Measurements from ENCODE around the gene ANKRD29. TPM values are rescaled to one million over a fixed set of nuclear protein-coding genes. Genes with fewer than 3 reads are reported as not detected.

Gene ANKRD29
- total RNA-seq, 2 experiments from 2014 or later: not detected

GRCh38 chr18:23694637-23695430 is 32.1 kb upstream of the ANKRD29 start:
- H3K4me1 Mint-ChIP-seq (ENCODE audit: low read depth): no peaks in the 10 kb centered on the region
- DNase-seq: no peak
- H3K9me3 Mint-ChIP-seq: no peaks in the 10 kb centered on the region
- no peak overlapping the region for H3K4me3 Mint-ChIP-seq
- ATAC-seq: no peak
- intact Hi-C loops (cut with micrococcal nuclease): no loop called here
- POLR2A ChIA-PET: interaction anchor here (1.5 kb wide), 1 partner anchor 25 kb away, joined by 3 read pairs; no protein-coding TSS in a partner anchor
- no peak overlapping the region for H3K27ac Mint-ChIP-seq
- CTCF ChIA-PET: interaction anchor here (1.1 to 1.4 kb wide), 2 partner anchors 9 to 68 kb away, joined by 3 to 4 read pairs; no protein-coding TSS in a partner anchor
- H3K36me3 Mint-ChIP-seq (ENCODE audit: low read depth): no peaks in the 10 kb centered on the region
- TF ChIP-seq CTCF (IDR thresholded peaks at IDR 0.05): no peak
- H3K27me3 Mint-ChIP-seq: peaks cover 9% of the 10 kb centered on the region

GRCh38 chr18:23693846-23694245 is 31.1 kb upstream of the ANKRD29 start:
- H3K4me1 Mint-ChIP-seq (ENCODE audit: low read depth): peaks cover 3% of the 10 kb centered on the region
- ChIA-PET POLR2A (interaction anchor here (1.5 kb wide), 1 partner anchor 24 kb away, joined by 3 read pairs; no protein-coding TSS in a partner anchor), CTCF (interaction anchor here (0.8 kb wide), 1 partner anchor 9 kb away, joined by 3 read pairs; no protein-coding TSS in a partner anchor)
- no peak for ATAC-seq
- H3K27ac Mint-ChIP-seq: no peak overlapping the region
- no peak for TF ChIP-seq CTCF (IDR thresholded peaks at IDR 0.05)
- DNase-seq: no peak
- intact Hi-C loops (cut with micrococcal nuclease): no loop called here
- H3K27me3 Mint-ChIP-seq: peaks cover 12% of the 10 kb centered on the region
- no peak overlapping the region for H3K4me3 Mint-ChIP-seq
- no peaks in the 10 kb centered on the region for H3K9me3 Mint-ChIP-seq
- no peaks in the 10 kb centered on the region for H3K36me3 Mint-ChIP-seq (ENCODE audit: low read depth)

- H3K27me3 Mint-ChIP-seq: peaks cover 29% of the 10 kb centered on the region
- H3K4me3 Mint-ChIP-seq: peak overlapping the region; percentile 48
- H3K4me1 Mint-ChIP-seq (ENCODE audit: low read depth): peaks cover 5% of the 10 kb centered on the region
- ChIA-PET POLR2A (interaction anchor here (0.6 kb wide), 1 partner anchor 182 kb away, joined by 4 read pairs; no protein-coding TSS in a partner anchor), CTCF (interaction anchor here (1.2 kb wide), 1 partner anchor 12 kb away, joined by 5 read pairs; no protein-coding TSS in a partner anchor)
- intact Hi-C loops (cut with micrococcal nuclease): no loop called here
- no peak overlapping the region for H3K27ac Mint-ChIP-seq
- no peaks in the 10 kb centered on the region for H3K9me3 Mint-ChIP-seq
- TF ChIP-seq CTCF (IDR thresholded peaks at IDR 0.05): no peak
- H3K36me3 Mint-ChIP-seq (ENCODE audit: low read depth): no peaks in the 10 kb centered on the region
- ATAC-seq (no peak), DNase-seq (peak; percentile 5)
These were observed 27.9 kb upstream of the ANKRD29 start for GRCh38 chr18:23690505-23691068.

- H3K4me1 Mint-ChIP-seq (ENCODE audit: low read depth): peaks cover 5% of the 10 kb centered on the region
- TF ChIP-seq CTCF (IDR thresholded peaks at IDR 0.05): no peak
- H3K27me3 Mint-ChIP-seq: peaks cover 29% of the 10 kb centered on the region
- H3K27ac Mint-ChIP-seq: no peak overlapping the region
- no peaks in the 10 kb centered on the region for H3K36me3 Mint-ChIP-seq (ENCODE audit: low read depth)
- CTCF ChIA-PET: interaction anchor here (2.3 kb wide), 1 partner anchor 68 kb away, joined by 5 read pairs; no protein-coding TSS in a partner anchor
- ATAC-seq (peak; percentile 17), DNase-seq (peak; percentile 11)
- no peaks in the 10 kb centered on the region for H3K9me3 Mint-ChIP-seq
- POLR2A ChIA-PET: interaction anchor here (0.6 kb wide), 1 partner anchor 182 kb away, joined by 4 read pairs; no protein-coding TSS in a partner anchor
- intact Hi-C loops (cut with micrococcal nuclease): no loop called here
- peak overlapping the region; percentile 48 for H3K4me3 Mint-ChIP-seq
These were observed 27.1 kb upstream of the ANKRD29 start for GRCh38 chr18:23689616-23690504.
